ENCODE data around the gene NPAS3. TPM values are rescaled to one million over a fixed set of nuclear protein-coding genes. Genes with fewer than 3 reads are reported as not detected.

NPAS3 gene
- total RNA-seq, 1 experiment from 2014 or later, result 0.35 TPM

DNA sequence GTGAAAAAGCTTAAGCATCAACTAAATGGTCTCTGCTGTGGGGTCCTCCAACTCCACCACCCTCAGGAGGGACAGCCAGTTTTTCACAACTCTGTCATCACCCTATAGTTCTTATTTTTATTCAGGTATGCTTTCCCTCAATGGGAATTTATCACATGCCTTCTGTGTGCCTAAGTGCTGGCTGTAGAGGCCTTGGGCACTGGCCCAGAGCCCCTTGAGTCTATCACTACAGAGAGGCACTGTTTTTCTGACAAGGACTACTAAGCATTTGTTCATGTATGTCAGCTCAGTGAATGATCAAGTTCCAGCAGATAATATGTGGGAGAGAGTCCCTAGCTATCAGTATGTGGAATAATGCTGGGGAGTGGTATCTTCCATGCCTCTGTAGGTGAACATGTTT lies 463.9 kb downstream of the NPAS3 start:
- no peak for TF ChIP-seq CTCF (IDR thresholded peaks at IDR 0.05; ENCODE audit: unreplicated experiment)

GRCh38 chr14:33404054-33404453 lies 465.4 kb downstream of the NPAS3 start:
- no TSS peak for BruUV-seq (replicated peaks)
- H3K36me3 Mint-ChIP-seq (ENCODE audit: insufficient read depth, unreplicated experiment), result no peaks in the 10 kb centered on the region
- DNase-seq (ENCODE audit: unreplicated experiment), result peak; percentile 66
- no peaks in the 10 kb centered on the region for H3K27me3 Mint-ChIP-seq (ENCODE audit: insufficient read depth, unreplicated experiment)
- ChIA-PET CTCF (interaction anchor here (0.6 to 3.0 kb wide), 7 partner anchors 17 to 949 kb away, joined by 3 to 8 read pairs (median 3); no protein-coding TSS in a partner anchor), POLR2A (interaction anchor here (0.6 kb wide), 1 partner anchor 197 kb away, joined by 3 read pairs; no protein-coding TSS in a partner anchor)
- H3K4me3 Mint-ChIP-seq (ENCODE audit: unreplicated experiment), result no peak overlapping the region
- no peaks in the 10 kb centered on the region for H3K9me3 Mint-ChIP-seq (ENCODE audit: unreplicated experiment)
- intact Hi-C loops (cut with micrococcal nuclease), result no loop called here
- H3K4me1 Mint-ChIP-seq (ENCODE audit: insufficient read depth, unreplicated experiment), result peaks cover 14% of the 10 kb centered on the region
- no peak for TF ChIP-seq CTCF (IDR thresholded peaks at IDR 0.05; ENCODE audit: unreplicated experiment)
- H3K27ac Mint-ChIP-seq (ENCODE audit: low read depth, unreplicated experiment), result peak overlapping the region; percentile 96

More for the DNA sequence above, 463.9 kb downstream of the NPAS3 start:
- Mint-ChIP-seq H3K27me3 (ENCODE audit: insufficient read depth, unreplicated experiment) (no peaks in the 10 kb centered on the region), H3K4me1 (ENCODE audit: insufficient read depth, unreplicated experiment) (peaks cover 6% of the 10 kb centered on the region), H3K9me3 (ENCODE audit: unreplicated experiment) (no peaks in the 10 kb centered on the region), H3K36me3 (ENCODE audit: insufficient read depth, unreplicated experiment) (no peaks in the 10 kb centered on the region), H3K4me3 (ENCODE audit: unreplicated experiment) (no peak overlapping the region), H3K27ac (ENCODE audit: low read depth, unreplicated experiment) (peak overlapping the region; percentile 96)
- CTCF ChIA-PET, result interaction anchor here (0.6 kb wide), 1 partner anchor 10 kb away, joined by 3 read pairs; no protein-coding TSS in a partner anchor
- DNase-seq (ENCODE audit: unreplicated experiment), result no peak
- intact Hi-C loops (cut with micrococcal nuclease), result no loop called here
- BruUV-seq (replicated peaks), result no TSS peak
- POLR2A ChIA-PET, result interaction anchor here (1.5 kb wide), 1 partner anchor 13 kb away, joined by 4 read pairs; no protein-coding TSS in a partner anchor

DNA sequence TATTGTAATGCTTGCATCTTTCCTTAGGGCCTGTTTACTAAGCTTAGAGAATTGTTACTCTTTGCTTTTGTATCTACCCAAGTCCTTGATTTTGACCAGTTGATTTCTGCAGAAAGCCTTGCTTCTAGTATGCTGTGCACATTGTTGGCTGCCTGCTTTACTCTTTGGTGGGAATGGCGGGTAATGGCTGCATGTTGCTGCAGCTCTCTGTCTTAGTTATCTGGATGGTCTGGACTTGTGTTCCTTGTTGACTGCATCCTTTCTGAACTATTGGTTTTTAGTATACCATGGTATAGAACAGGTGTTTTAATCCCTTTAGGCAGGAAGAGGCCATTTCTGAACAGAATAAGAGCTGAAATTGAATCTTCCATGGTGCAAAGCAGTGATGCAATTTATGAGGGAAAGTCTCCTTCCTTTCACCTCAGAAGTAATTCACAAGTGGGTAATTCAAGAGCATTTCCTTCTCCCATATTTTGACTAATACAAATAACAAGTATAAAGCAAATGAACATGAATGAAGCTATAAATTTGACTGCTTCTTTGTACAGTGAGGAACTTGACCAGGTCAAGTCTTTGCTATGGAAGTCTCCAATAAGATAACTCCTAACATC lies 466.4 kb downstream of the NPAS3 start:
- peak overlapping the region; percentile 96 for H3K27ac Mint-ChIP-seq (ENCODE audit: low read depth, unreplicated experiment)
- no TSS peak for BruUV-seq (replicated peaks)
- intact Hi-C loops (cut with micrococcal nuclease), result no loop called here
- no peaks in the 10 kb centered on the region for H3K27me3 Mint-ChIP-seq (ENCODE audit: insufficient read depth, unreplicated experiment)
- H3K4me1 Mint-ChIP-seq (ENCODE audit: insufficient read depth, unreplicated experiment), result peaks cover 14% of the 10 kb centered on the region
- CTCF ChIA-PET, result interaction anchor here (0.6 to 3.0 kb wide), 8 partner anchors 16 to 948 kb away, joined by 3 to 8 read pairs (median 3); no protein-coding TSS in a partner anchor
- H3K9me3 Mint-ChIP-seq (ENCODE audit: unreplicated experiment), result no peaks in the 10 kb centered on the region
- TF ChIP-seq CTCF (IDR thresholded peaks at IDR 0.05; ENCODE audit: unreplicated experiment), result no peak
- POLR2A ChIA-PET, result interaction anchor here (0.6 kb wide), 1 partner anchor 16 kb away, joined by 4 read pairs; no protein-coding TSS in a partner anchor
- DNase-seq (ENCODE audit: unreplicated experiment), result no peak
- H3K36me3 Mint-ChIP-seq (ENCODE audit: insufficient read depth, unreplicated experiment), result no peaks in the 10 kb centered on the region
- H3K4me3 Mint-ChIP-seq (ENCODE audit: unreplicated experiment), result no peak overlapping the region

GRCh38 chr14:33406766-33407165 lies 468.1 kb downstream of the NPAS3 start:
- no peak overlapping the region for H3K4me3 Mint-ChIP-seq (ENCODE audit: unreplicated experiment)
- POLR2A ChIA-PET, result no interaction called here
- no peaks in the 10 kb centered on the region for H3K36me3 Mint-ChIP-seq (ENCODE audit: insufficient read depth, unreplicated experiment)

More at GRCh38 chr14:33406766-33407165, 468.1 kb downstream of the NPAS3 start:
- CTCF ChIA-PET, result interaction anchor here (0.6 to 0.7 kb wide), 2 partner anchors 62 to 398 kb away, joined by 3 read pairs; no protein-coding TSS in a partner anchor
- no peaks in the 10 kb centered on the region for H3K9me3 Mint-ChIP-seq (ENCODE audit: unreplicated experiment)
- no peak for TF ChIP-seq CTCF (IDR thresholded peaks at IDR 0.05; ENCODE audit: unreplicated experiment)
- H3K27me3 Mint-ChIP-seq (ENCODE audit: insufficient read depth, unreplicated experiment), result no peaks in the 10 kb centered on the region
- DNase-seq (ENCODE audit: unreplicated experiment), result no peak
- H3K4me1 Mint-ChIP-seq (ENCODE audit: insufficient read depth, unreplicated experiment), result peaks cover 14% of the 10 kb centered on the region
- intact Hi-C loops (cut with micrococcal nuclease), result no loop called here
- no TSS peak for BruUV-seq (replicated peaks)
- H3K27ac Mint-ChIP-seq (ENCODE audit: low read depth, unreplicated experiment), result no peak overlapping the region
